ENCODE data around the gene PACSIN1.

PACSIN1 gene

DNA sequence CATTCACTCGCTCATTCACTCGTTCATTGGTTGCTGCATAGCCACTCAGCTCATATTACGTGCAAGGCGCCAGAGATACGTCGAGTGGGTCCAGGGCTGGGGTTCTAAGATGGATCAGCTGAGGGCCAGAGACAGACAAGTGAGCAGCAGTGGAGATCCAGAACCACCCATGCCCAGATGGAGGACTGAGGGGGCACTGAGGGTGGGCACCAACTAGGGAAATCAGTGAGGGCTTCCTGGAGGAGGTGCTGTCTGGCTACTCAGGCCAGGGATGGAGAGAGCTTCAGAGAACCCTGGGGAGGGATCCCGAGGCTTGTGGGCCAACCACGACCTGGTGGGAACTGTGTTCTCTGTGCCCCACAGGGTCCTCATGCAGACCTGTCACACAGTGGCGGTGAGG, 90.6 kb downstream of the PACSIN1 start:
- no peak overlapping the region for H3K4me3 ChIP-seq (ENCODE audit: low read depth, low read length)
- DNase-seq (ENCODE audit: low read depth), result no peak
- no peak for TF ChIP-seq CTCF (IDR thresholded peaks at IDR 0.05; ENCODE audit: low read depth, low read length, missing control alignments)

DNA sequence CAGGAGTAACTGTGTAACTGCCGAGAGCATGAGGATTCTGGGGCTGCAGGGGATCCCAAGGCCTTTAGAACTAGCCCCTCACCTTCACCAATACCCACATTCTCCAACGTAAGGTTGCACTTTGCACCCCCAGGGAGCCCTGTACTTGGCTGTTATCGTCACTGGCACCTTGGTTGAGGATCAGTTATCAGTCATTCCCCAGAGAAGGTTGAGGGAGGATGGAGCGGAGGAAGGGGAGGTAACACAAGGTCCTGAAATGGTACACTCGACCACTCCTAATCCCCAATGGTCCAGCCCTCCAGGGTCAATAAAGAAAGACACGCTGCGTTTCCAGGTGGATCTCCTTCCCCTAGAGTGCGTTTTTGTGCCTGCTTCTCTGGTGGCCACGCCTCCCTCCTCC, 91.4 kb downstream of the PACSIN1 start:
- H3K4me3 ChIP-seq (ENCODE audit: low read depth, low read length), result no peak overlapping the region
- no peak for TF ChIP-seq CTCF (IDR thresholded peaks at IDR 0.05; ENCODE audit: low read depth, low read length, missing control alignments)
- no peak for DNase-seq (ENCODE audit: low read depth)

DNA sequence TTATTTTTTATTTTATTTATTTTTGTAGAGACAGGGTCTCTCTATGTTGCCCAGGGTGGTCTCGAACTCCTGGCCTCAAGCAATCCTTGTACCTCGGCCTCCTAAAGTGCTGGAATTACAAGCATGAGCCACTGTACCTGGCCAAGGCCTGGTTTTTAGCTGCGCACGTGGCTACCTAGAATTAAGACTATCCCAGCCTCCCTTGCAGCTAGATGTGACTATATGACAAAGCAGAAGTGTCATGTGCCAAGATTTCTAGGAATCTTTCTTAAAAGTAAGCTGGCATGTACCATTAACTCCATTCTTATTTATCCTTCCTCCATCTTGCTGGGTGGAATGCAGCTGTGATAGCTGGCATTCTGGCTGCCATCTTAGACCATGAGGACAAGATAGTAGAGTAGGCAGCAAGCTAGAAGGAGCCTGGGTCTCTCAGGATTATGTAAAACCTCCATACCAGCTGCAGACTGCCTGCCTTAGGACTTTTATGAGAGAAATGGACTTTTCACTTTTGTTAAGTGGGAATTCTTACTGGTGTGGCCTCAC, 92.4 kb downstream of the PACSIN1 start:
- no peak for DNase-seq (ENCODE audit: low read depth)
- TF ChIP-seq CTCF (IDR thresholded peaks at IDR 0.05; ENCODE audit: low read depth, low read length, missing control alignments), result no peak
- H3K4me3 ChIP-seq (ENCODE audit: low read depth, low read length), result no peak overlapping the region

- no peak for DNase-seq (ENCODE audit: low read depth)
- H3K4me3 ChIP-seq (ENCODE audit: low read depth, low read length), result no peak overlapping the region
- no peak for TF ChIP-seq CTCF (IDR thresholded peaks at IDR 0.05; ENCODE audit: low read depth, low read length, missing control alignments)
These were observed 93.9 kb downstream of the PACSIN1 start for GRCh38 chr6:34559651-34560365.

- no peak overlapping the region for H3K4me3 ChIP-seq (ENCODE audit: low read depth, low read length)
- no peak for TF ChIP-seq CTCF (IDR thresholded peaks at IDR 0.05; ENCODE audit: low read depth, low read length, missing control alignments)
- no peak for DNase-seq (ENCODE audit: low read depth)
These were observed 94.7 kb downstream of the PACSIN1 start for GRCh38 chr6:34560366-34561226.

- no peak overlapping the region for H3K4me3 ChIP-seq (ENCODE audit: low read depth, low read length)
- no peak for TF ChIP-seq CTCF (IDR thresholded peaks at IDR 0.05; ENCODE audit: low read depth, low read length, missing control alignments)
- DNase-seq (ENCODE audit: low read depth), result no peak
These were observed 95.3 kb downstream of the PACSIN1 start for GRCh38 chr6:34561227-34561530.

Data from GM12864 (cell line).